Right atrium auricular region (tissue), 2 donors: Measurements from ENCODE around the gene NXPH4. TPM values are rescaled to one million over a fixed set of nuclear protein-coding genes. Genes with fewer than 3 reads are reported as not detected.

ENCODE experiments used
- DNase-seq: peaks from one replicate; pipeline ENCODE4 v3.0.0-alpha.2; 2019; ENCODE audit warnings: low spot score
- H3K27ac ChIP-seq, 2 donors: fragments of 200-600 bp; sonication (generic); 1 replicate in 1 of 2; 2 replicates in 1 of 2; pipeline ENCODE4 v1.5.1; 2016 to 2019
- H3K27me3 ChIP-seq, 2 donors: fragments of 200-600 bp; sonication (generic); one replicate each; pipeline versions ENCODE4 v1.5.1 to v1.6.0; 2017 to 2019
- H3K36me3 ChIP-seq: fragments of 200-600 bp; sonication (generic); one replicate; pipeline ENCODE4 v1.5.1; 2016
- H3K4me1 ChIP-seq, 2 donors: fragments of 200-600 bp; sonication (generic); one replicate each; pipeline versions ENCODE4 v1.5.1 to v1.6.0; 2017 to 2019
- H3K4me3 ChIP-seq, 2 donors: fragments of 200-600 bp; sonication (generic); 1 replicate in 1 of 2; 2 replicates in 1 of 2; pipeline ENCODE4 v1.5.1; 2017 to 2019; ENCODE audit warnings: mild to moderate bottlenecking in 1 of 2, moderate library complexity in 1 of 2
- H3K9me3 ChIP-seq, 2 donors: fragments of 200-600 bp; sonication (generic); one replicate each; pipeline ENCODE4 v1.5.1; 2019
- CTCF ChIP-seq, 2 donors: fragments of 200-600 bp; sonication (generic); IDR thresholded peaks; one replicate each; pipeline ENCODE4 v1.5.1; 2019; ENCODE audit warnings: antibody characterized with exemption in 2 of 2
- total RNA-seq, 2 donors: library from RNA; depleted of rRNA; stranded (reverse); fragments of >200 nt; gene quantifications; one replicate each; pipeline ENCODE4 v1.1.0, GENCODE V29; 2016

NXPH4 gene
- total RNA-seq, 2 donors from 2014 or later = 0.28 to 1.1 TPM

GRCh38 chr12:57195611-57196371, 20.8 kb upstream of the NXPH4 start:
- H3K36me3 ChIP-seq = peaks cover 98% of the 10 kb centered on the region
- H3K4me1 ChIP-seq = peaks cover 0 to under 1% of the 10 kb centered on the region in 2 donors
- H3K27me3 ChIP-seq = no peaks in the 10 kb centered on the region
- H3K4me3 ChIP-seq = no peak overlapping the region
- no peaks in the 10 kb centered on the region for H3K9me3 ChIP-seq
- TF ChIP-seq CTCF (IDR thresholded peaks at IDR 0.05) = no peak
- no peak overlapping the region for H3K27ac ChIP-seq
- no peak for DNase-seq

GRCh38 chr12:57196439-57196838, 20.2 kb upstream of the NXPH4 start:
- TF ChIP-seq CTCF (IDR thresholded peaks at IDR 0.05) = no peak
- H3K27ac ChIP-seq = no peak overlapping the region
- H3K27me3 ChIP-seq = no peaks in the 10 kb centered on the region
- no peaks in the 10 kb centered on the region for H3K4me1 ChIP-seq
- peaks cover 100% of the 10 kb centered on the region for H3K36me3 ChIP-seq
- H3K9me3 ChIP-seq = no peaks in the 10 kb centered on the region
- DNase-seq = no peak
- H3K4me3 ChIP-seq = no peak overlapping the region

- H3K4me1 ChIP-seq = no peaks in the 10 kb centered on the region
- no peaks in the 10 kb centered on the region for H3K27me3 ChIP-seq
- peaks cover 100% of the 10 kb centered on the region for H3K36me3 ChIP-seq
- TF ChIP-seq CTCF (IDR thresholded peaks at IDR 0.05) = no peak
- no peak overlapping the region for H3K27ac ChIP-seq
- H3K9me3 ChIP-seq = no peaks in the 10 kb centered on the region
- DNase-seq = no peak
- no peak overlapping the region for H3K4me3 ChIP-seq
Measured at GRCh38 chr12:57196956-57197355, 19.6 kb upstream of the NXPH4 start.

GRCh38 chr12:57198329-57198728, 18.3 kb upstream of the NXPH4 start:
- Histone ChIP-seq H3K9me3 (no peaks in the 10 kb centered on the region), H3K27me3 (no peaks in the 10 kb centered on the region), H3K27ac (no peak overlapping the region), H3K4me1 (no peaks in the 10 kb centered on the region), H3K36me3 (peaks cover 100% of the 10 kb centered on the region), H3K4me3 (no peak overlapping the region)
- DNase-seq = no peak
- TF ChIP-seq CTCF (IDR thresholded peaks at IDR 0.05) = no peak

GRCh38 chr12:57199191-57199590, 17.4 kb upstream of the NXPH4 start:
- Histone ChIP-seq H3K9me3 (no peaks in the 10 kb centered on the region), H3K27me3 (no peaks in the 10 kb centered on the region), H3K4me3 (no peak overlapping the region), H3K4me1 (no peaks in the 10 kb centered on the region), H3K27ac (no peak overlapping the region), H3K36me3 (peaks cover 100% of the 10 kb centered on the region)
- no peak for TF ChIP-seq CTCF (IDR thresholded peaks at IDR 0.05)
- DNase-seq = no peak

GRCh38 chr12:57200497-57200896, 16.1 kb upstream of the NXPH4 start:
- Histone ChIP-seq H3K36me3 (peaks cover 100% of the 10 kb centered on the region), H3K4me3 (no peak overlapping the region), H3K9me3 (no peaks in the 10 kb centered on the region), H3K27me3 (no peaks in the 10 kb centered on the region), H3K27ac (no peak overlapping the region), H3K4me1 (no peaks in the 10 kb centered on the region)
- no peak for DNase-seq
- no peak for TF ChIP-seq CTCF (IDR thresholded peaks at IDR 0.05)
